Neural cell (in vitro differentiated cells): ENCODE data around the gene TNFRSF14. TPM values are rescaled to one million over a fixed set of nuclear protein-coding genes. Genes with fewer than 3 reads are reported as not detected.

Source experiments
- H2AFZ ChIP-seq: fragments of 200-600, 300-800 bp; sonication (generic), shearing (Covaris generic); 2 replicates; pipeline ENCODE4 v1.6.0; 2014; ENCODE audit warnings: low read depth, mild to moderate bottlenecking, antibody characterized with exemption, low read length, moderate library complexity
- H3F3A ChIP-seq: fragments of 200-600 bp; shearing (Covaris generic); 2 replicates; pipeline ENCODE4 v1.6.1; 2016; ENCODE audit warnings: mild to moderate bottlenecking, moderate library complexity, mixed read lengths, antibody characterized with exemption, low read length; ENCODE audit not compliant: insufficient read depth, poor library complexity, severe bottlenecking
- H3K27ac ChIP-seq: fragments of 200-600, 300-800 bp; sonication (generic), shearing (Covaris generic); 2 replicates; pipeline ENCODE4 v1.5.1; 2014; ENCODE audit warnings: mild to moderate bottlenecking, low read length, moderate library complexity
- H3K27me3 ChIP-seq: fragments of 300-800, 200-600 bp; sonication (generic), shearing (Covaris generic); 2 replicates; pipeline ENCODE4 v1.6.0; 2014; ENCODE audit warnings: mild to moderate bottlenecking, low read depth, low read length, moderate library complexity; ENCODE audit not compliant: insufficient read depth
- H3K36me3 ChIP-seq: fragments of 300-800, 200-600 bp; sonication (generic), shearing (Covaris generic); 2 replicates; pipeline ENCODE4 v1.5.1; 2014; ENCODE audit warnings: mild to moderate bottlenecking, antibody characterized with exemption, low read length, moderate library complexity; ENCODE audit not compliant: insufficient read depth
- H3K4me2 ChIP-seq: fragments of 300-800, 200-600 bp; sonication (generic), shearing (Covaris generic); 2 replicates; pipeline ENCODE4 v1.6.0; 2014; ENCODE audit warnings: mild to moderate bottlenecking, low read length
- H3K4me3 ChIP-seq: fragments of 300-800, 200-600 bp; sonication (generic), shearing (Covaris generic); 2 replicates; pipeline ENCODE4 v1.5.1; 2014; ENCODE audit warnings: mild to moderate bottlenecking, low read length, moderate library complexity
- H3K79me2 ChIP-seq: fragments of 200-600 bp; shearing (Covaris generic); replicated peaks from 2 replicates; pipeline ENCODE4 v1.6.0; 2014; ENCODE audit warnings: mild to moderate bottlenecking, low read length, moderate library complexity; ENCODE audit not compliant: insufficient read depth
- H3K9ac ChIP-seq: fragments of 300-800, 200-600 bp; sonication (generic), shearing (Covaris generic); 2 replicates; pipeline ENCODE4 v1.6.1; 2016; ENCODE audit warnings: mild to moderate bottlenecking, low read length, mixed read lengths
- H3K9me2 ChIP-seq: fragments of 200-600 bp; shearing (Covaris generic); 2 replicates; pipeline ENCODE4 v1.6.1; 2016; ENCODE audit warnings: mild to moderate bottlenecking, low read length, mixed read lengths; ENCODE audit not compliant: insufficient read depth
- H3K9me3 ChIP-seq: fragments of 200-600, 300-800 bp; sonication (generic), shearing (Covaris generic); 2 replicates; pipeline ENCODE4 v1.6.1; 2016; ENCODE audit warnings: mild to moderate bottlenecking, mixed run types, low read length, moderate library complexity, mixed read lengths
- H4K20me1 ChIP-seq: fragments of 200-600 bp; shearing (Covaris generic); 2 replicates; pipeline ENCODE4 v1.6.1; 2016; ENCODE audit warnings: mild to moderate bottlenecking, mixed run types; ENCODE audit not compliant: insufficient read depth
- CTCF ChIP-seq: fragments of 450-650 bp; IDR thresholded peaks from 2 replicates; pipeline ENCODE4 v1.5.1; 2014; ENCODE audit warnings: antibody characterized with exemption, mild to moderate bottlenecking, moderate library complexity; ENCODE audit not compliant: poor library complexity, severe bottlenecking
- EP300 ChIP-seq: fragments of 450-650 bp; conservative IDR thresholded peaks from 2 replicates; pipeline ENCODE4 v1.6.1; 2014; ENCODE audit warnings: antibody characterized with exemption, mild to moderate bottlenecking, moderate library complexity; ENCODE audit not compliant: poor library complexity, severe bottlenecking
- EZH2 ChIP-seq: fragments of 200-600, 300-800 bp; shearing (Covaris generic), sonication (generic); IDR thresholded peaks from 2 replicates; pipeline ENCODE4 v1.6.1; 2014; ENCODE audit warnings: antibody characterized with exemption, low read length, borderline replicate concordance, mild to moderate bottlenecking; ENCODE audit not compliant: insufficient read depth, poor library complexity, severe bottlenecking
- MXI1 ChIP-seq: fragments of 450-650 bp; conservative IDR thresholded peaks from 2 replicates; pipeline ENCODE4 v1.6.1; 2014; ENCODE audit warnings: antibody characterized with exemption, mild to moderate bottlenecking; ENCODE audit not compliant: poor library complexity, severe bottlenecking
- POLR2AphosphoS5 ChIP-seq: IDR thresholded peaks from 2 replicates; pipeline ENCODE4 v1.6.1; 2012
- RAD21 ChIP-seq: fragments of 450-650 bp; conservative IDR thresholded peaks from 2 replicates; pipeline ENCODE4 v1.6.1; 2014; ENCODE audit warnings: antibody characterized with exemption, mild to moderate bottlenecking, moderate library complexity
- REST ChIP-seq: IDR thresholded peaks from 2 replicates; pipeline ENCODE4 v1.6.1; 2012; ENCODE audit warnings: borderline replicate concordance
- SMC3 ChIP-seq: fragments of 450-650 bp; conservative IDR thresholded peaks from 2 replicates; pipeline ENCODE4 v1.6.1; 2014; ENCODE audit warnings: antibody characterized with exemption, mild to moderate bottlenecking, moderate library complexity; ENCODE audit not compliant: poor library complexity
- TAF1 ChIP-seq: IDR thresholded peaks from 2 replicates; pipeline ENCODE4 v1.6.1; 2012; ENCODE audit warnings: low read depth
- polyA plus RNA-seq: library from polyadenylated mRNA; depleted of rRNA; stranded (reverse); fragments of >200 nt; gene quantifications from 2 replicates; pipeline ENCODE4 v1.2.3, GENCODE V29; 2014

The TNFRSF14 gene
- polyA plus RNA-seq, 1 donor from 2014 or later = 1.1 TPM

GRCh38 chr1:2512862-2513421, 43.2 kb upstream of the TNFRSF14 start:
- Histone ChIP-seq H4K20me1 (no peaks in the 10 kb centered on the region), H3K4me3 (no peak overlapping the region), H3K27ac (no peak overlapping the region), H3K27me3 (no peaks in the 10 kb centered on the region), H3K9me2 (no peaks in the 10 kb centered on the region), H3K9me3 (no peaks in the 10 kb centered on the region), H3K4me2 (no peak overlapping the region), H3K9ac (no peak overlapping the region), H3K36me3 (no peaks in the 10 kb centered on the region), H2AFZ (no peak overlapping the region), H3F3A (no peaks in the 10 kb centered on the region), H3K79me2 (no peaks in the 10 kb centered on the region)
- TF ChIP-seq SMC3 (no peak), TAF1 (no peak), EP300 (no peak)

- no peak for TF ChIP-seq TAF1
- no peak for TF ChIP-seq EP300
- TF ChIP-seq REST = no peak
- TF ChIP-seq POLR2AphosphoS5 = no peak
- no peak for TF ChIP-seq MXI1
- TF ChIP-seq CTCF = no peak
- no peak for TF ChIP-seq RAD21
- no peak for TF ChIP-seq EZH2
- no peak for TF ChIP-seq SMC3
- Histone ChIP-seq H3K4me3 (no peak overlapping the region), H3K9me2 (no peaks in the 10 kb centered on the region), H3K4me2 (no peak overlapping the region), H3K27me3 (no peaks in the 10 kb centered on the region), H3K9me3 (no peaks in the 10 kb centered on the region), H2AFZ (no peak overlapping the region), H3F3A (no peaks in the 10 kb centered on the region), H3K79me2 (no peaks in the 10 kb centered on the region), H3K36me3 (no peaks in the 10 kb centered on the region), H4K20me1 (no peaks in the 10 kb centered on the region), H3K27ac (no peak overlapping the region), H3K9ac (no peak overlapping the region)
Observed at GRCh38 chr1:2513939-2514652, 42.1 kb upstream of the TNFRSF14 start.
